IPS-18a (cell line): ENCODE measurements around the gene RNF111.
"Not testable (repeated sequence)": the region's sequence is repeated elsewhere in the genome, so short reads cannot be mapped to it uniquely, and the experiment has no call there.

ENCODE experiments used
- H3K27ac ChIP-seq: one replicate; pipeline ENCODE4 v1.5.1; 2013; ENCODE audit warnings: low read length
- H3K27me3 ChIP-seq: one replicate; pipeline ENCODE4 v1.6.1; 2013; ENCODE audit warnings: mild to moderate bottlenecking, low read length; ENCODE audit not compliant: control insufficient read depth, insufficient read depth
- H3K36me3 ChIP-seq: one replicate; pipeline ENCODE4 v1.6.1; 2013; ENCODE audit warnings: low read depth, low read length; ENCODE audit not compliant: control insufficient read depth
- H3K4me1 ChIP-seq: one replicate; pipeline ENCODE4 v1.6.1; 2013; ENCODE audit warnings: low read depth, low read length; ENCODE audit not compliant: control insufficient read depth
- H3K4me3 ChIP-seq: one replicate; pipeline ENCODE4 v1.5.1; 2013; ENCODE audit warnings: low read length
- H3K9ac ChIP-seq: one replicate; pipeline ENCODE4 v1.6.1; 2013; ENCODE audit warnings: mild to moderate bottlenecking, low read length, moderate library complexity
- H3K9me3 ChIP-seq: one replicate; pipeline ENCODE4 v1.6.1; 2013; ENCODE audit warnings: low read depth, low read length; ENCODE audit not compliant: control insufficient read depth

The RNF111 gene

DNA sequence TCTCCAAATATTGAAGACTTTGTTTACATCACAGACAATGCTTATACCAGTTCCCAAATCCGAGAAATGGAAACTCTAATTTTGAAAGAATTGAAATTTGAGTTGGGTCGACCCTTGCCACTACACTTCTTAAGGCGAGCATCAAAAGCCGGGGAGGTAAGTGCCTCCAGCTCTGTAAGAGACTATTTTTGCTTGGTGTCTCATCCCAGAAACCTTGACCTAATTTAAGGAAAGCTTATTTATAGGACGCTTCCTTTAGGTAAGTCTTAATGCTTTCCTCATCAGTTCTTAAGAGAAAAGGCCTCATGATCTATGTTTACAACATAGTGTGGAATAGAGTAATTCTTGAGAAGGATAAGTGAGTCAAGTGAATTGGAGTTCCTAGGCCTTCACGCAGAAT, 129.3 kb downstream of the RNF111 start:
- Histone ChIP-seq H3K9me3 (no peaks in the 10 kb centered on the region), H3K9ac (no peak overlapping the region), H3K4me1 (no peaks in the 10 kb centered on the region), H3K4me3 (no peak overlapping the region), H3K36me3 (peaks cover 76% of the 10 kb centered on the region), H3K27ac (no peak overlapping the region), H3K27me3 (no peaks in the 10 kb centered on the region)

DNA sequence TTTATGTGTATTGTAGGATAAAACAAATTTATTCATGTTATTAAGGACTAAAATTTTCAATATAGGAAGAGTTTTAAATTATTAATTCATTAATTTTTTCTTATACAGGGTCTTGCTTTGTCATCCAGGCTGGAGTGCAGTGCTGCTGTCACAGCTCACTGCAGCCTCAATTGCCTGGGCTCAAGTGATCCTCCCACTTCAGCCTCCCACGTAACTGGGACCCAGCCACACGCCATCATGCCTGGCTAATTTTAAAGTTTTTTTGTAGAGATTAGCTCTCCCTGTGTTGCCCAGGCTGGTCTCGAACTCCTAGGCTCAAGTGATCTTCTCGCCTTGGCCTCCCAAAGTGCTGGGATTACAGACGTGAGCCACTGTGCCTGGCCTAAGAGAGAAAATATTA, 132.2 kb downstream of the RNF111 start:
- H3K9me3 ChIP-seq, result no peaks in the 10 kb centered on the region
- no peak overlapping the region for H3K9ac ChIP-seq
- H3K4me1 ChIP-seq, result no peaks in the 10 kb centered on the region
- H3K27ac ChIP-seq, result no peak overlapping the region
- H3K36me3 ChIP-seq, result peaks cover 84% of the 10 kb centered on the region
- H3K27me3 ChIP-seq, result no peaks in the 10 kb centered on the region
- no peak overlapping the region for H3K4me3 ChIP-seq

DNA sequence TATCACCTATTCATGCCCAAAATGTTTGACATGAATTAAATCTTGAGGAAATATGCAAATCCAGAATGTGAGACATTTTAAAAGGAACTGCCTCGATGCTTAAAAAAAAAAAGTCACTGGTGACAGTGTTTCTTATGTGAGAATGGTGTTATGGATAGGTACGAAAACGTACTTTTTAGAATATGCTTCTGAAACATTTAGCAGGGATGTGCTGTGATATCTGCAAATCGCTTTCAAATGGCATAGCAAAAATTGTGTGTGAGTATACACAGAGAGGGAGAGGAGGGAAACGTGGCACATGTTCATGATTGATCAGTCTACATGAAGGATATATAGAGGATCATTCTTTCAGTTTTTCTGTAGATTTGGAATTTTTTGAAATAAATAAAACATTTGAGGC, 133.5 kb downstream of the RNF111 start:
- Histone ChIP-seq H3K4me1 (no peaks in the 10 kb centered on the region), H3K27ac (no peak overlapping the region), H3K9ac (no peak overlapping the region), H3K4me3 (no peak overlapping the region), H3K9me3 (no peaks in the 10 kb centered on the region), H3K27me3 (no peaks in the 10 kb centered on the region), H3K36me3 (peaks cover 82% of the 10 kb centered on the region)

- peaks cover 53% of the 10 kb centered on the region for H3K36me3 ChIP-seq
- H3K9me3 ChIP-seq, result no peaks in the 10 kb centered on the region
- no peak overlapping the region for H3K9ac ChIP-seq
- no peak overlapping the region for H3K27ac ChIP-seq
- H3K4me1 ChIP-seq, result no peaks in the 10 kb centered on the region
- no peaks in the 10 kb centered on the region for H3K27me3 ChIP-seq
- H3K4me3 ChIP-seq, result no peak overlapping the region
Observed at GRCh38 chr15:59124261-59124660, 136.8 kb downstream of the RNF111 start.

- not testable (repeated sequence) for H3K4me3 ChIP-seq, H3K27ac ChIP-seq, H3K27me3 ChIP-seq, H3K4me1 ChIP-seq, H3K9me3 ChIP-seq, H3K9ac ChIP-seq
- H3K36me3 ChIP-seq, result peaks cover 50% of the 10 kb centered on the region
Observed at GRCh38 chr15:59125683-59126082, 138.2 kb downstream of the RNF111 start.

GRCh38 chr15:59127255-59127654, 139.8 kb downstream of the RNF111 start:
- not testable (repeated sequence) for H3K4me1 ChIP-seq, H3K27ac ChIP-seq, H3K4me3 ChIP-seq, H3K9ac ChIP-seq, H3K27me3 ChIP-seq, H3K9me3 ChIP-seq
- peaks cover 56% of the 10 kb centered on the region for H3K36me3 ChIP-seq

- Histone ChIP-seq H3K4me1 (no peaks in the 10 kb centered on the region), H3K4me3 (no peak overlapping the region), H3K27me3 (no peaks in the 10 kb centered on the region), H3K27ac (no peak overlapping the region), H3K9ac (no peak overlapping the region), H3K9me3 (no peaks in the 10 kb centered on the region), H3K36me3 (peaks cover 52% of the 10 kb centered on the region)
Observed at GRCh38 chr15:59131456-59131855, 144.0 kb downstream of the RNF111 start.

DNA sequence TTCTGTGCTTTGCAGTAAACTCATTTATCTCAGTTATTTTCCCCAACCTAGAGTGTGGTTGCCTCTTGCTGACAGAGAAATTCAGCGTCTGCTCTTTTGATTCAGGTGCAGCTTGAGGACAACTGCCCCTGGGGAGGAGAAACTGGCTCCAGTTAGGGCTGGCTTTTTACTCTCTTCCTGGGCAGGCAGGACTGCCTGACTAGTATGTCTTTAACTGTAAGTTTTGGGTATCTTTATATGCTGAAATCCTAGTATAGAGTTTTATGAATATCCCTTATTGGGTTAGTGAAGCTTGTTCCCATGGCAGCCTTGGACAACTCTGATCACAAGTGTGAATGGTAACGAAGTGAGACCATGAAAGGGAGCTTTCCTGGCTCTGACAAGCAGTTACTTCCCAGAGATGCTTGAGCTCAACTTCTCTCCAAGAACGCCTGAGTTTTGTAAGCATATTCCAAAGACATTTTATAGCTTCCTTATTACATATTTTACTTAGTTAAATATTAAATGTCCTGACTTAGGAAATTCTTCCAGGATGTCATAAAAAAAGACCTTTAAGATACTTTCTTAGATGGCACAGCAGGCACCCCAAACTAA, 144.6 kb downstream of the RNF111 start:
- Histone ChIP-seq H3K27me3 (no peaks in the 10 kb centered on the region), H3K4me3 (no peak overlapping the region), H3K4me1 (no peaks in the 10 kb centered on the region), H3K9ac (no peak overlapping the region), H3K36me3 (peaks cover 56% of the 10 kb centered on the region), H3K9me3 (no peaks in the 10 kb centered on the region), H3K27ac (no peak overlapping the region)

GRCh38 chr15:59133929-59134427, 146.5 kb downstream of the RNF111 start:
- peaks cover 61% of the 10 kb centered on the region for H3K36me3 ChIP-seq
- no peaks in the 10 kb centered on the region for H3K4me1 ChIP-seq
- H3K27me3 ChIP-seq, result no peaks in the 10 kb centered on the region
- no peak overlapping the region for H3K4me3 ChIP-seq
- H3K27ac ChIP-seq, result no peak overlapping the region
- no peak overlapping the region for H3K9ac ChIP-seq
- H3K9me3 ChIP-seq, result no peaks in the 10 kb centered on the region

DNA sequence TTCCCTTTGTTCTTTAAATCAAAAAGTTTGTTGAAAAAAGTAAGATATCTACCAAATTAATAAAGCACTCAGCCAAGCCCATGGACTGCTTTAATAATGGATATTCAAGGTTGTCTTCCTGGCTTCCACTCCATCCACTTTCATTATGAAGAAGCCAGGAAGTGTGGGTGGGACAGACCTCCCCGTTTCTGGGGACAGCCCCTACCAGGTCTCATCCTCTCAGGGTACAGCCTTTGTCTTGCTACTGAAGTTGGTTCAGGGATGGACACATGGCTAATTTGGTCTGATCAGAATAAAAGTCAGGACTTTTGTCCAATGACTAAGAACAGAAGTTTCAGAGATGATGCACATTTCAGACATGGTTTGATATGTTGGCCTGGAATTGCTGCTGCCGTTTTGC, 150.1 kb downstream of the RNF111 start:
- H3K27me3 ChIP-seq, result no peaks in the 10 kb centered on the region
- H3K36me3 ChIP-seq, result peaks cover 46% of the 10 kb centered on the region
- H3K9me3 ChIP-seq, result no peaks in the 10 kb centered on the region
- H3K4me3 ChIP-seq, result no peak overlapping the region
- no peak overlapping the region for H3K9ac ChIP-seq
- H3K27ac ChIP-seq, result no peak overlapping the region
- no peaks in the 10 kb centered on the region for H3K4me1 ChIP-seq

DNA sequence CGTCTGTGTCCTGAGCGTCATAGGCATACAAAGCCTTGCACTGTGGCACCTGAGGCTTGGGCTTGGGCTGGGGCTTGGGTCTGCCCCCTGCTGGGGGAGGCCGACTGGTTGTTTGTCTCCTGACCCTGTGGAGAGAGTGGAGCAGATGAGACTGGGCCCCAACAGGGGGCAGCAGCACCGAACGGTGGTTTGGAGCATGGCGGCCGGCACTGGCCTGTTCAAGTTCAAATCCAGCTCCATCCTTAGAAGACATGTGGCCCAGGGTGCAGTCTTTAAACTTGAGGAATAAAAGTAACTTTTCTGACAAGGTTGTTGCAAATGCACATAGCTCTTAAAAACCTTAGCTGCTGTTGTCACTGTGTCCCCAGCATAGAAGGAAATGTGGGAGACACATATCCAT, 150.8 kb downstream of the RNF111 start:
- H3K9me3 ChIP-seq, result no peaks in the 10 kb centered on the region
- no peaks in the 10 kb centered on the region for H3K27me3 ChIP-seq
- H3K4me1 ChIP-seq, result no peaks in the 10 kb centered on the region
- H3K9ac ChIP-seq, result no peak overlapping the region
- H3K27ac ChIP-seq, result no peak overlapping the region
- peaks cover 46% of the 10 kb centered on the region for H3K36me3 ChIP-seq
- H3K4me3 ChIP-seq, result no peak overlapping the region

- Histone ChIP-seq H3K36me3 (peaks cover 26% of the 10 kb centered on the region), H3K4me1 (no peaks in the 10 kb centered on the region), H3K9ac (no peak overlapping the region), H3K27ac (no peak overlapping the region), H3K27me3 (no peaks in the 10 kb centered on the region), H3K4me3 (no peak overlapping the region), H3K9me3 (no peaks in the 10 kb centered on the region)
Observed at GRCh38 chr15:59140422-59141226, 153.2 kb downstream of the RNF111 start.
